ENCODE results near the gene PLXNA4. TPM values are rescaled to one million over a fixed set of nuclear protein-coding genes. Genes with fewer than 3 reads are reported as not detected.

PLXNA4 gene
- total and polyA plus RNA-seq, 9 of the 15 experiments (the other 6 are each of a cell fraction or from before 2014, with no cell fraction given) = under 0.01 to 0.09 TPM; not detected in 7

DNA sequence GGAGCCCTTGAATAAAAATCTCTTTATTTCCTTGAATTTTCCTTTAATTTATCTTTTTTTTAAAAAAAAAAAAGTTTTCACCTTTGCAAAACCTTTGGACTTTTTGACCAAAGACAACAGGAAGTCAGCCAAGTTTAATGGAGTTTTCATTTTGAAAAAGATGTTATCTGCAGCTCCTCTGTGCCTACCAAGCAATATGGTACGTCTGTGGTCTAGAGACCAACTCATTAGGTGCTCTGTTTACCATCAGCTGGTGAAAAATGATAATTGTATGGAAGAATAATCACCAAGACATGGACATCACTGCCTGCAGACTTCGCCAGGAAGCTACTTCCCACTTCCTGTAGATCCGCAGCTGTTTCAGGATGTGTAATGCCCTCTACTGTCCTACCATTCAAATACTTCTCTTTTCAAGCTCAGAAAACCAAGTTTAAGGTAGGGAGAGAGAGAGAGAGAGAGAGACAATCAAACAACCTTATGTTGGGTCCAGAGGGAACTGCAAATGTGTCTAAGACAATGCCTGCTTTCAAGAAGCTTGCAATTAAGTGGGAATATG is 18.7 kb downstream of the PLXNA4 start (continued):
- TF ChIP-seq ID3 (CRISPR knock-in tag; IDR thresholded peaks at IDR 0.05) (no peak), ID3 (tag; IDR thresholded peaks at IDR 0.05) (no peak), ELF1 (tag; IDR thresholded peaks at IDR 0.05) (peak; percentile 78), FOXA1 (IDR thresholded peaks at IDR 0.05; ENCODE audit: borderline replicate concordance) (no peak), KLF10 (CRISPR knock-in tag; IDR thresholded peaks at IDR 0.05) (no peak), ZNF764 (CRISPR knock-in tag; IDR thresholded peaks at IDR 0.05; ENCODE audit: low read depth) (no peak), RAD21 (CRISPR knock-in tag; conservative IDR thresholded peaks at IDR 0.05 in 1 of 2, IDR thresholded peaks at IDR 0.05 in 1 of 2) (peak; percentile 25 to 44; a peak in 3 of 4 replicates), ETV6 (IDR thresholded peaks at IDR 0.05; ENCODE audit: borderline replicate concordance in 1 of 2, low read depth in 2 of 2, low read length in 1 of 2) (peak; percentile 15 to 27; a peak in 1 of 4 replicates), ETV6 (CRISPR knock-in tag; IDR thresholded peaks at IDR 0.05; ENCODE audit: borderline replicate concordance) (no peak), CTCF (IDR thresholded peaks at IDR 0.05 in 2 of 3, conservative IDR thresholded peaks at IDR 0.05 in 1 of 3; ENCODE audit: insufficient read depth in 2 of 3, low read depth in 1 of 3, low read length in 3 of 3) (peak; percentile 21 to 31 (median 24); a peak in 3 of 6 replicates), CXXC5 (CRISPR knock-in tag; IDR thresholded peaks at IDR 0.05) (no peak), EHMT2 (IDR thresholded peaks at IDR 0.05) (peak; percentile 24; the same call in 1 of the 2 replicates), TFAM (CRISPR knock-in tag; conservative IDR thresholded peaks at IDR 0.05) (no peak), GABPB1 (CRISPR knock-in tag; IDR thresholded peaks at IDR 0.05) (peak; percentile 59), REST (IDR thresholded peaks at IDR 0.05; ENCODE audit: borderline replicate concordance) (peak; percentile 7; the same call in 1 of the 2 replicates), REST (CRISPR knock-in tag; IDR thresholded peaks at IDR 0.05; ENCODE audit: low read depth) (no peak)
